ENCODE data around the gene PKD1L1.

- no peak for TF ChIP-seq GRHL2 (CRISPR knock-in tag; IDR thresholded peaks at IDR 0.05; ENCODE audit: insufficient replicate concordance, severe bottlenecking)
- TF ChIP-seq TEAD4 (CRISPR knock-in tag; IDR thresholded peaks at IDR 0.05), result no peak
These were observed 70.9 kb downstream of the PKD1L1 start for GRCh38 chr7:47877336-47877735.
